ENCODE data around the gene SUN1. TPM values are rescaled to one million over a fixed set of nuclear protein-coding genes. Genes with fewer than 3 reads are reported as not detected.

Gene SUN1
- total and polyA plus RNA-seq, 4 donors = 24.8 to 162 (median 40.1) TPM

GRCh38 chr7:911791-912480 is 79.7 kb downstream of the SUN1 start:
- no peak overlapping the region for H3K9ac ChIP-seq (ENCODE audit: low read depth in 1 of 2, low read length in 2 of 2)
- no peaks in the 10 kb centered on the region for H3K27me3 ChIP-seq (ENCODE audit: control insufficient read depth in 4 of 4, insufficient read depth in 4 of 4, low read length in 3 of 4)
- H3K4me3 ChIP-seq (ENCODE audit: low read depth in 1 of 3, low read length in 3 of 3) = no peak overlapping the region
- peaks cover 0 to 7% (median 0%) of the 10 kb centered on the region in 4 donors for H3K4me1 ChIP-seq (ENCODE audit: control insufficient read depth in 4 of 4, insufficient read depth in 4 of 4, low read length in 3 of 4)
- no peaks in the 10 kb centered on the region for H3K9me3 ChIP-seq (ENCODE audit: control insufficient read depth in 4 of 4, low read length in 3 of 4)
- 91% methylated on average over 41 of the region's 41 CpGs for WGBS
- DNase-seq (ENCODE audit: low spot score) = no peak
- H3K36me3 ChIP-seq (ENCODE audit: control insufficient read depth in 4 of 4, insufficient read depth in 3 of 4, low read depth in 1 of 4, low read length in 3 of 4) = no peaks in the 10 kb centered on the region
- TF ChIP-seq HNF4G (IDR thresholded peaks at IDR 0.05) (no peak), JUND (IDR thresholded peaks at IDR 0.05) (no peak), ATF3 (IDR thresholded peaks at IDR 0.05) (no peak), NR2F2 (IDR thresholded peaks at IDR 0.05) (no peak), EGR1 (IDR thresholded peaks at IDR 0.05; ENCODE audit: low read depth in 2 of 2) (no peak), ZBTB33 (IDR thresholded peaks at IDR 0.05) (no peak), FOXA1 (IDR thresholded peaks at IDR 0.05) (no peak), GABPA (IDR thresholded peaks at IDR 0.05 in 1 of 2, conservative IDR thresholded peaks at IDR 0.05 in 1 of 2) (no peak), RXRA (IDR thresholded peaks at IDR 0.05) (no peak), HNF4A (conservative IDR thresholded peaks at IDR 0.05) (no peak), REST (IDR thresholded peaks at IDR 0.05) (no peak), TAF1 (conservative IDR thresholded peaks at IDR 0.05) (no peak), FOXA2 (IDR thresholded peaks at IDR 0.05) (no peak), CTCF (IDR thresholded peaks at IDR 0.05; ENCODE audit: low read depth, low read length, missing input control) (no peak), YY1 (IDR thresholded peaks at IDR 0.05) (no peak), MAX (IDR thresholded peaks at IDR 0.05) (no peak)
- no peak overlapping the region for H3K27ac ChIP-seq (ENCODE audit: low read depth in 1 of 2, low read length in 2 of 2)
